Measurements from ENCODE around the gene EVPL.
A peak's percentile ranks its signal among the peaks of the same experiment; 100 is the strongest.

EVPL gene

GRCh38 chr17:75998327-75998795, 28.7 kb downstream of the EVPL start:
- TF ChIP-seq, protein P1, sequence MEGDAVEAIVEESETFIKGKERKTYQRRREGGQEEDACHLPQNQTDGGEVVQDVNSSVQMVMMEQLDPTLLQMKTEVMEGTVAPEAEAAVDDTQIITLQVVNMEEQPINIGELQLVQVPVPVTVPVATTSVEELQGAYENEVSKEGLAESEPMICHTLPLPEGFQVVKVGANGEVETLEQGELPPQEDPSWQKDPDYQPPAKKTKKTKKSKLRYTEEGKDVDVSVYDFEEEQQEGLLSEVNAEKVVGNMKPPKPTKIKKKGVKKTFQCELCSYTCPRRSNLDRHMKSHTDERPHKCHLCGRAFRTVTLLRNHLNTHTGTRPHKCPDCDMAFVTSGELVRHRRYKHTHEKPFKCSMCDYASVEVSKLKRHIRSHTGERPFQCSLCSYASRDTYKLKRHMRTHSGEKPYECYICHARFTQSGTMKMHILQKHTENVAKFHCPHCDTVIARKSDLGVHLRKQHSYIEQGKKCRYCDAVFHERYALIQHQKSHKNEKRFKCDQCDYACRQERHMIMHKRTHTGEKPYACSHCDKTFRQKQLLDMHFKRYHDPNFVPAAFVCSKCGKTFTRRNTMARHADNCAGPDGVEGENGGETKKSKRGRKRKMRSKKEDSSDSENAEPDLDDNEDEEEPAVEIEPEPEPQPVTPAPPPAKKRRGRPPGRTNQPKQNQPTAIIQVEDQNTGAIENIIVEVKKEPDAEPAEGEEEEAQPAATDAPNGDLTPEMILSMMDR (IDR thresholded peaks at IDR 0.05; ENCODE audit: insufficient read depth, low read depth, low read length, missing control alignments): no peak
- DNase-seq (ENCODE audit: low read depth): peak; percentile 48
- H3K4me3 ChIP-seq (ENCODE audit: low read length): no peak overlapping the region

DNA sequence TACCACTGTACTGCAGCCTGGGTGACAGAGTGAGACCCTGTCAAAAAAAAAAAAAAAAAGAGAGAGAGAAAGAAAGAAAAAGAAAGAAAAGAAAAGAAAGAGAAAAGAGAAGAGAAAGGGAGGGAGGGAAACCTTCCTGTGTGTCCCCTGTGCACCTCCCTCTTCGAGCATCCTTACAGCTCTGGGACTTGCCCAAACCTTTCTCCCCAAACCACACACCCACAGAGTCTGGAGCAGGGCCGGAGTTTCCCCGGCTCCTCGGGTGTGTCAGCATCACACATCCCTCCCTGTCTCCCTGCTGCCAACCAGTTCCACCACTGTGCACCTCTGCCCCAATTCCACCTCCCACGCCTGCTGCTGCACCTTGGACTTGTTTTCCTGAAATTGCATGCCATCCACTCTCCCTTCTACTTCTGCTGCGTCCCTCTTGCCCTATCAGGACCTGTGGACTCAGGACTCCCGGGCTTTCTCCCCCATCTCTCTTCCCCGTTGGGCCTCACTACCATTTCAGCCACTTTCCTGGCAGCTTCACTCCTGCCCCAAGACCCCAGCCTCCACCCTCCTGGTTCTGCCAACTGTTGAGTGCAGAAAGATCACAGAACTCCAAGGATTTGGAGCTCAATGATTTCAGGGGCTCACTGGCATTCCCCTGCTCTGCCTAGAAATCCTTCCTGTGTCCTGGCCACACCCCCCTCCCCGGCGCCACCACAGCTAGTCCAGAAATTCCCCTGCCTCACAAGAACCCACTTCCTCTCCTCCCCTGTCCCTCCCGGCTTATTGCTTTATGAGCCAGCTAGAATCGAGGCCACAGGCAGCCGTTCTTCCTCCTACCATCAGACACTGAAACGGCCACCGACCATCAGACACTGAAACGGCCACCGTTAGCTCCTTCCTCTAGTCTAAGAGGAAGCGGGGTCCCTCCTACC, 30.2 kb downstream of the EVPL start:
- peak; percentile 96 for DNase-seq (ENCODE audit: low read depth)
- H3K4me3 ChIP-seq (ENCODE audit: low read length): no peak overlapping the region
- TF ChIP-seq, protein P1 (IDR thresholded peaks at IDR 0.05; ENCODE audit: insufficient read depth, low read depth, low read length, missing control alignments): no peak

DNA sequence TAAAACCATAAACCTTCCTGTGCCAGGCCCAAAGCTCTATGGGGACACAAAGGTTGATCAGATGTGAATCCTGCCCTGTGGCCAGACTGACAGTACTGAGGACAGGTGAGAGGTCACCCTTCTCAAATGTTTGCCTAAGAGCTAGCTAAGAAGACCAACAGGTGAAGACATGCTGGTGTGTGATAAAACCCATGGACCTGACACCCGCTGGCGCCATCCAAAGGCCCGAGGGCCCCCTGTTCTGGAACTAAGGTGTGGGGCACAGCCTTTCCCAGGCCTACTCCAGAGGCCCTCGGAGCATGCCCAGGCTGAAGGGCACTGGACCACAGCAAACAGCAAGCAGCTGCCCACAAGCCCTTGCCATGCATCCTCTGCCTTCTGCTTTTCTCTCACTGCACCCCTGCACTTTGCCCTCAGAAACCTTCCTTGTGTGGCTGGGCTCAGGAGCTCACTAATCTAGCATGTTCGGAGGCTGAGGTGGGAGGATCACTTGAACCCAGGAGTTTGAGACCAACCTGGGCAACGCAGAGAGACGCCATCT, 31.7 kb downstream of the EVPL start:
- TF ChIP-seq, protein P1 (IDR thresholded peaks at IDR 0.05; ENCODE audit: insufficient read depth, low read depth, low read length, missing control alignments): no peak
- no peak for DNase-seq (ENCODE audit: low read depth)

DNA sequence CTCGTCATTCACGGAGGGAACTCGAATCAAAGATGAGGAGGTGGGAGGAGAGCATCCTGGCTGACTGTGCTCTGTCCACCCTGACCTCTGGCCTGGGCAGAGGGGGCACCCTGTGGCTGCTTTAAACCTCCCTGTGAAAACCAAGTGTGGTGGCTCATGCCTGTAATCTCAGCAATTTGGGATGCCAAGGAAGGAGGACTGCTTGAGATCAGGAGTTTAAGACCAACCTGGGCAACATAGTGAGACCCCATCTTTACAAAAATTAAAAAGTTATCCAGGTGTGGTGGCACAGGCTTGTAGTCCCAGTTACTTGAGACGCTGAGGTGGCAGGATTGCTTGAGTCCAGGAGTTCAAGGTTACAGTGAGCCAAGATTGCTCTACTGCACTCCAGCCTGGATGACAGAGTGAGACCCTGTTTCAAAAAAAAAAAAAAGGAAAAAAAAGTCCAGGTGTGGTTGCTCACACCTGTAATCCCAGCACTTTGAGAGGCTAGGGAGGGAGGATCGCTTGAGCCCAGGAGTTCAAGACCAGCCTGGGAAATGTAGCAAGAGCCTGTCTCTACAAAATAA, 32.2 kb downstream of the EVPL start:
- TF ChIP-seq, protein P1 (IDR thresholded peaks at IDR 0.05; ENCODE audit: insufficient read depth, low read depth, low read length, missing control alignments): no peak
- no peak for DNase-seq (ENCODE audit: low read depth)
- no peak overlapping the region for H3K4me3 ChIP-seq (ENCODE audit: low read length)

More for the DNA sequence above, 31.7 kb downstream of the EVPL start:
- no peak overlapping the region for H3K4me3 ChIP-seq (ENCODE audit: low read length)

DNA sequence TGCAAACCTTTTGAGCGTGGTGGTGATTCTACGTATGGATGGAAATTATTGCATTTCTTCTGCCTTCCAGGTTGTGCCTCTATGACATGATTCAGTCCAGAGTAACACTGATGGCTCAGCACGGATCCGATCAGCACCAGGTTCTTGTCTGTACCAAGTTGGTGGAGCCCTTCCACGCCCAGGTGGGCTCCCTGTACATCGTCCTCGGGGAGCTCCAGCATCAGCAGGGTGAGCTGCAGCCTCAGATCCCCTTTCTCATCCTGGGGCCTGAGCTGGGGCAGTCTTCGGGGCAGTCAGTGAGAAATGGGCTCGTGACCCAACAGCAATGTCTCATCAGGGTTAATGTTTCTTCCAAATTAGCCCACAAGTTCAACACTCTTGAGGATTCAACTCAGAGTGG, 35.7 kb downstream of the EVPL start:
- TF ChIP-seq, protein P1 (IDR thresholded peaks at IDR 0.05; ENCODE audit: insufficient read depth, low read depth, low read length, missing control alignments): no peak
- no peak for DNase-seq (ENCODE audit: low read depth)
- no peak overlapping the region for H3K4me3 ChIP-seq (ENCODE audit: low read length)

DNA sequence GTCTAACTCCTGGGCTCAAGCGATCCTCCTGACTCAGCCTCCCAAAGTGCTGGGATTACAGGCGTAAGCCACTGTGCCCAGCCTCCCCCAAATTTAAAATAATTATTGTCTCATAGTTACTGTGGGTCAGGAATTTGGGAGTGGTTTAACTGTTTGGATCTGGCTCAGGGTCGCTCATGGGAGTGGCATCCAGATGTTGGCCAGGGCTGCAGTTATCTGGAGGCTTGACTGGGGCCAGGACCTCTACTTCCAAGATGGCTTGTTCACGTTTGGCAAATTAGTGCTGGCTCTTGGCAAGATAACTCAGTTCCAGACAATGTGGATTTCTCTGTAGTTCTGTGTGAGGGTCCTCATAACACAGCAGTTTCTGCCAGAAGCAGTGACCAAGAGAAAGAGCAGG, 40.1 kb downstream of the EVPL start:
- no peak overlapping the region for H3K4me3 ChIP-seq (ENCODE audit: low read length)
- DNase-seq (ENCODE audit: low read depth): no peak
- TF ChIP-seq, protein P1 (IDR thresholded peaks at IDR 0.05; ENCODE audit: insufficient read depth, low read depth, low read length, missing control alignments): no peak

Measured in epithelial cell of esophagus (primary cell).